Measurements from ENCODE around the gene VPS26B. TPM values are rescaled to one million over a fixed set of nuclear protein-coding genes. Genes with fewer than 3 reads are reported as not detected.

The VPS26B gene
- total and polyA plus RNA-seq, 2 donors (not counting 3 experiments of a cell fraction or from before 2014, with no cell fraction given): 40.2 to 53.1 TPM

- intact Hi-C loops (cut with micrococcal nuclease): loop anchor here (1.0 to 5.0 kb wide), 4 partner anchors 28 to 158 kb away; partner anchors contain the start of genes ACAD8, JAM3 and THYN1
- no peak for FAIRE-seq
- H3K9ac ChIP-seq (replicated peaks; ENCODE audit: extremely low read depth, insufficient read depth, low read length): peak overlapping the region; percentile 67
- peaks cover 67% of the 10 kb centered on the region for H3K79me2 ChIP-seq (ENCODE audit: control insufficient read depth, insufficient read depth, low read length)
- peak overlapping the region; percentile 80 for H2AFZ ChIP-seq (ENCODE audit: low read depth, low read length)
- peak overlapping the region; percentile 43 to 73 (median 59) for H3K4me3 ChIP-seq (replicated peaks in 1 of 3; ENCODE audit: insufficient read depth in 1 of 3, low read depth in 1 of 3, low read length in 3 of 3)
- peak; percentile 25 for DNase-seq (ENCODE audit: low read depth, low spot score)
- H3K9me3 ChIP-seq (replicated peaks; ENCODE audit: control insufficient read depth, insufficient read depth, low read length): no peaks in the 10 kb centered on the region
- no peaks in the 10 kb centered on the region for H4K20me1 ChIP-seq (replicated peaks; ENCODE audit: control insufficient read depth, extremely low read depth, insufficient read depth, low read length)
- ChIA-PET CTCF (interaction anchor here (0.8 to 3.3 kb wide), 11 partner anchors 10 to 297 kb away, joined by 3 to 21 read pairs (median 4); partner anchors contain the start of genes ACAD8 and THYN1), POLR2A (interaction anchor here (0.5 to 0.7 kb wide), 3 partner anchors 18 to 269 kb away, joined by 3 read pairs; partner anchors contain the start of gene IGSF9B)
- TF ChIP-seq POLR2A (IDR thresholded peaks at IDR 0.05; ENCODE audit: low read depth, low read length) (peak; percentile 82), JUN (IDR thresholded peaks at IDR 0.05; ENCODE audit: borderline replicate concordance, insufficient read depth, insufficient read length, low read depth) (no peak), FOS (IDR thresholded peaks at IDR 0.05; ENCODE audit: borderline replicate concordance, insufficient read depth, low read length) (no peak), POLR2AphosphoS5 (IDR thresholded peaks at IDR 0.05; ENCODE audit: insufficient read depth, low read depth, low read length) (peak; percentile 83)
- peaks cover 34% of the 10 kb centered on the region for H3K4me1 ChIP-seq (ENCODE audit: control insufficient read depth, extremely low read depth, insufficient read depth, low read length)
- no peaks in the 10 kb centered on the region for H3K27me3 ChIP-seq (ENCODE audit: control insufficient read depth in 2 of 2, insufficient read depth in 2 of 2, low read length in 2 of 2)
- peak overlapping the region; percentile 70 for H3K4me2 ChIP-seq (ENCODE audit: insufficient read depth, low read length)
- dilution Hi-C loops (cut with MboI; ENCODE audit: extremely low pct_ligation_motif_present, low sequenced_read_pairs): no loop called here
- BruUV-seq (replicated peaks): no TSS peak
- peak overlapping the region; percentile 16 for H3K27ac ChIP-seq (ENCODE audit: insufficient read depth, low read depth, low read length)
- no peaks in the 10 kb centered on the region for H3K9me1 ChIP-seq (replicated peaks; ENCODE audit: control insufficient read depth, extremely low read depth, insufficient read depth, low read length)
- no peaks in the 10 kb centered on the region for H3K36me3 ChIP-seq (ENCODE audit: control insufficient read depth in 2 of 2, extremely low read depth in 1 of 2, insufficient read depth in 2 of 2, low read length in 2 of 2)
Observed at GRCh38 chr11:134224710-134225664, 516 bp downstream of the VPS26B start.

- Histone ChIP-seq H2AFZ (ENCODE audit: low read depth, low read length) (no peak overlapping the region), H3K4me3 (replicated peaks in 1 of 3; ENCODE audit: insufficient read depth in 1 of 3, low read depth in 1 of 3, low read length in 3 of 3) (no peak overlapping the region), H3K79me2 (ENCODE audit: control insufficient read depth, insufficient read depth, low read length) (peaks cover 73% of the 10 kb centered on the region), H3K27ac (ENCODE audit: insufficient read depth, low read depth, low read length) (no peak overlapping the region), H3K27me3 (ENCODE audit: control insufficient read depth in 2 of 2, insufficient read depth in 2 of 2, low read length in 2 of 2) (no peaks in the 10 kb centered on the region), H4K20me1 (replicated peaks; ENCODE audit: control insufficient read depth, extremely low read depth, insufficient read depth, low read length) (no peaks in the 10 kb centered on the region), H3K9me1 (replicated peaks; ENCODE audit: control insufficient read depth, extremely low read depth, insufficient read depth, low read length) (no peaks in the 10 kb centered on the region), H3K4me2 (ENCODE audit: insufficient read depth, low read length) (peak overlapping the region; percentile 26), H3K9ac (replicated peaks; ENCODE audit: extremely low read depth, insufficient read depth, low read length) (no peak overlapping the region), H3K9me3 (replicated peaks; ENCODE audit: control insufficient read depth, insufficient read depth, low read length) (no peaks in the 10 kb centered on the region), H3K36me3 (ENCODE audit: control insufficient read depth in 2 of 2, extremely low read depth in 1 of 2, insufficient read depth in 2 of 2, low read length in 2 of 2) (no peaks in the 10 kb centered on the region), H3K4me1 (ENCODE audit: control insufficient read depth, extremely low read depth, insufficient read depth, low read length) (peaks cover 45% of the 10 kb centered on the region)
- FAIRE-seq (no peak), DNase-seq (ENCODE audit: low read depth, low spot score) (peak; percentile 5)
- BruUV-seq (replicated peaks): no TSS peak
- ChIA-PET CTCF (interaction anchor here (1.1 to 3.3 kb wide), 3 partner anchors 17 to 27 kb away, joined by 3 to 21 read pairs (median 7); partner anchors contain the start of gene ACAD8), POLR2A (no interaction called here)
- intact Hi-C loops (cut with micrococcal nuclease) (no loop called here), dilution Hi-C loops (cut with MboI; ENCODE audit: extremely low pct_ligation_motif_present, low sequenced_read_pairs) (no loop called here)
- TF ChIP-seq, protein P1, sequence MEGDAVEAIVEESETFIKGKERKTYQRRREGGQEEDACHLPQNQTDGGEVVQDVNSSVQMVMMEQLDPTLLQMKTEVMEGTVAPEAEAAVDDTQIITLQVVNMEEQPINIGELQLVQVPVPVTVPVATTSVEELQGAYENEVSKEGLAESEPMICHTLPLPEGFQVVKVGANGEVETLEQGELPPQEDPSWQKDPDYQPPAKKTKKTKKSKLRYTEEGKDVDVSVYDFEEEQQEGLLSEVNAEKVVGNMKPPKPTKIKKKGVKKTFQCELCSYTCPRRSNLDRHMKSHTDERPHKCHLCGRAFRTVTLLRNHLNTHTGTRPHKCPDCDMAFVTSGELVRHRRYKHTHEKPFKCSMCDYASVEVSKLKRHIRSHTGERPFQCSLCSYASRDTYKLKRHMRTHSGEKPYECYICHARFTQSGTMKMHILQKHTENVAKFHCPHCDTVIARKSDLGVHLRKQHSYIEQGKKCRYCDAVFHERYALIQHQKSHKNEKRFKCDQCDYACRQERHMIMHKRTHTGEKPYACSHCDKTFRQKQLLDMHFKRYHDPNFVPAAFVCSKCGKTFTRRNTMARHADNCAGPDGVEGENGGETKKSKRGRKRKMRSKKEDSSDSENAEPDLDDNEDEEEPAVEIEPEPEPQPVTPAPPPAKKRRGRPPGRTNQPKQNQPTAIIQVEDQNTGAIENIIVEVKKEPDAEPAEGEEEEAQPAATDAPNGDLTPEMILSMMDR (IDR thresholded peaks at IDR 0.05; ENCODE audit: extremely low read depth in 1 of 2, insufficient read depth in 1 of 2, low read depth in 1 of 2, low read length in 2 of 2): no peak
- TF ChIP-seq EZH2 (IDR thresholded peaks at IDR 0.05; ENCODE audit: borderline replicate concordance, low read depth, low read length, severe bottlenecking) (no peak), FOS (IDR thresholded peaks at IDR 0.05; ENCODE audit: borderline replicate concordance, insufficient read depth, low read length) (no peak), JUN (IDR thresholded peaks at IDR 0.05; ENCODE audit: borderline replicate concordance, insufficient read depth, insufficient read length, low read depth) (no peak), POLR2A (IDR thresholded peaks at IDR 0.05; ENCODE audit: low read depth, low read length) (no peak)
Observed at GRCh38 chr11:134226806-134227325, 2.4 kb downstream of the VPS26B start.
